Hepatocyte (in vitro differentiated cells): ENCODE data around the gene STAT1. TPM values are rescaled to one million over a fixed set of nuclear protein-coding genes. Genes with fewer than 3 reads are reported as not detected.

ENCODE experiments used
- DNase-seq: peaks from one replicate; pipeline ENCODE4 v3.0.0-alpha.2; 2016; ENCODE audit warnings: low spot score
- H2AFZ ChIP-seq: fragments of 200-600 bp; sonication (generic); 2 replicates; pipeline ENCODE4 v1.6.0; 2016; ENCODE audit warnings: antibody characterized with exemption, mild to moderate bottlenecking
- H3K27ac ChIP-seq: fragments of 200-600 bp; sonication (generic); 2 replicates; pipeline ENCODE4 v1.5.1; 2016; ENCODE audit warnings: mild to moderate bottlenecking
- H3K27me3 ChIP-seq: fragments of 200-600 bp; sonication (generic); 2 replicates; pipeline ENCODE4 v1.6.1; 2016
- H3K36me3 ChIP-seq: fragments of 200-600 bp; sonication (generic); replicated peaks from 2 replicates; pipeline ENCODE4 v1.5.1; 2016; ENCODE audit warnings: low read depth; ENCODE audit not compliant: insufficient read depth
- H3K4me1 ChIP-seq: fragments of 200-600 bp; sonication (generic); 2 replicates; pipeline ENCODE4 v1.5.1; 2016; ENCODE audit warnings: mild to moderate bottlenecking, moderate library complexity; ENCODE audit not compliant: insufficient read depth
- H3K4me2 ChIP-seq: fragments of 200-600 bp; sonication (generic); 2 replicates; pipeline ENCODE4 v1.6.0; 2016
- H3K4me3 ChIP-seq: fragments of 200-600 bp; sonication (generic); 2 replicates; pipeline ENCODE4 v1.5.1; 2016; ENCODE audit warnings: mild to moderate bottlenecking
- H3K79me2 ChIP-seq: fragments of 200-600 bp; sonication (generic); 2 replicates; pipeline ENCODE4 v1.6.0; 2017; ENCODE audit warnings: mild to moderate bottlenecking
- H3K9me2 ChIP-seq: fragments of 200-600 bp; sonication (generic); replicated peaks from 2 replicates; pipeline ENCODE4 v1.6.0; 2017; ENCODE audit warnings: mild to moderate bottlenecking; ENCODE audit not compliant: insufficient read depth
- H3K9me3 ChIP-seq: fragments of 200-600 bp; sonication (generic); 2 replicates; pipeline ENCODE4 v1.5.1; 2016; ENCODE audit warnings: low read depth, mild to moderate bottlenecking
- H4K20me1 ChIP-seq: fragments of 200-600 bp; sonication (generic); 2 replicates; pipeline ENCODE4 v1.6.0; 2016; ENCODE audit warnings: mild to moderate bottlenecking; ENCODE audit not compliant: insufficient read depth, poor library complexity, severe bottlenecking
- EZH2 ChIP-seq: fragments of 200-600 bp; sonication (generic); IDR thresholded peaks from 2 replicates; pipeline ENCODE4 v1.6.1; 2016; ENCODE audit warnings: antibody characterized with exemption, mild to moderate bottlenecking, borderline replicate concordance
- EZH2phosphoT487 ChIP-seq: fragments of 200-600 bp; sonication (generic); IDR thresholded peaks from one replicate; pipeline ENCODE4 v1.6.1; 2018; ENCODE audit warnings: antibody characterized with exemption, mild to moderate bottlenecking, low read depth, moderate library complexity; ENCODE audit not compliant: unreplicated experiment, severe bottlenecking
- WGBS: methylation state at CpG from one replicate; pipeline ENCODE4 v1.1.6; 2016; ENCODE audit warnings: low lambda C conversion rate; ENCODE audit errors: missing lambda C conversion rate; 5-methylcytosine and 5-hydroxymethylcytosine counted together
- polyA plus RNA-seq: library from polyadenylated mRNA; unstranded; fragments of >200 nt; fragmentation: Nextera tagmentation; extraction: Ambion mirVana; gene quantifications from 2 replicates; pipeline ENCODE4 v1.2.1, GENCODE V29; 2016
- total RNA-seq: library from RNA; depleted of rRNA; stranded (reverse); fragments of >200 nt; gene quantifications from 2 replicates; pipeline ENCODE4 v1.2.3, GENCODE V29; 2014
- TF ChIP-seq, protein P1 (sequence below): fragments of 200-600 bp; sonication (generic); IDR thresholded peaks from 2 replicates; pipeline ENCODE4 v1.5.1; 2016; ENCODE audit warnings: antibody characterized with exemption, mild to moderate bottlenecking; ENCODE audit not compliant: poor library complexity

The STAT1 gene
- total and polyA plus RNA-seq, 2 experiments from 2014 or later = 53.3 to 124 TPM

DNA sequence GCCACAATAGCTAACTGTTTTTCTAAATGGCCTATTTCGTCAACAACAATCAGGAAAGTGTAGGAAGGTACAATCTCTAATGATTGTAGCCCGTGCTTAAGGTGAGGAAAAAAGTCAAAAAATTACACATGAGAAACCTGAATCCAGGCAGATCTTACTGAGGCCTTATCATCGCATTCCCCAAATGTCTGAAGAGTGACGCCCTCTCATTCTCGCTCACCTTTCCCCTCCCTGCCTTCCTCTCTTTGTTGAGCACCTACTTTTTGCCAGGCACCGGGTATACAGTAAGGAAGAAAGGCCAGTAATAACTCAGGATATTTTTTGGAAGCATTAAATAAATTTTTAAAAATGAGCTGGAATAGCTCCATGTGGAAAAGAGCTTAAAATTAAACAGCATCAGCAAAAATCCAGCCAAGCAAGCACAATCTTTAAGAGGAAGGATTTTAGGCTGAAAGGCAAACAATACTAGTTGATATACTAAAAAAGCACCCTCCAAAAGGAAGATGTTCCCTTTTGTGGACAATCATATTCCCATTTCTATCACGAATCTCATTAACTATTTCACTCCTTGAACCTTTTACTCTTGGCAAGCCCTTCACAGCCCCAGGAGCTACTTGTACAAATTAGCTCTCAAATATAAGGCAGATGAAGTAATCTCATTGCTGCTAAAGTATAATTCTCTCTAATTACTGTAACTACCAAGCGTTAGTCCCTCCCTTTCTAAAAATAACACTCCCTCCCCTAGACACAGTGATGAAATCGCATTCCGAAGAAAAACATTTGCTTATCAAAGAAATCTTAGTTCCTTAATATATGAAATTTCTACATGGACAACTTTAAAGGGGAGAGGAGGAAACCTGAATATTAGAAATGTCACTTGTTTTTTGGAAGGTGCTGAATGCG, 40.0 kb downstream of the STAT1 start:
- no peak overlapping the region for H3K4me3 ChIP-seq
- H3K9me3 ChIP-seq = no peaks in the 10 kb centered on the region
- peaks cover 11% of the 10 kb centered on the region for H3K36me3 ChIP-seq
- H3K4me2 ChIP-seq = no peak overlapping the region
- no peaks in the 10 kb centered on the region for H3K9me2 ChIP-seq
- H3K79me2 ChIP-seq = no peaks in the 10 kb centered on the region
- H3K27me3 ChIP-seq = no peaks in the 10 kb centered on the region
- H4K20me1 ChIP-seq = no peaks in the 10 kb centered on the region
- H3K4me1 ChIP-seq = no peaks in the 10 kb centered on the region
- TF ChIP-seq, protein P1, sequence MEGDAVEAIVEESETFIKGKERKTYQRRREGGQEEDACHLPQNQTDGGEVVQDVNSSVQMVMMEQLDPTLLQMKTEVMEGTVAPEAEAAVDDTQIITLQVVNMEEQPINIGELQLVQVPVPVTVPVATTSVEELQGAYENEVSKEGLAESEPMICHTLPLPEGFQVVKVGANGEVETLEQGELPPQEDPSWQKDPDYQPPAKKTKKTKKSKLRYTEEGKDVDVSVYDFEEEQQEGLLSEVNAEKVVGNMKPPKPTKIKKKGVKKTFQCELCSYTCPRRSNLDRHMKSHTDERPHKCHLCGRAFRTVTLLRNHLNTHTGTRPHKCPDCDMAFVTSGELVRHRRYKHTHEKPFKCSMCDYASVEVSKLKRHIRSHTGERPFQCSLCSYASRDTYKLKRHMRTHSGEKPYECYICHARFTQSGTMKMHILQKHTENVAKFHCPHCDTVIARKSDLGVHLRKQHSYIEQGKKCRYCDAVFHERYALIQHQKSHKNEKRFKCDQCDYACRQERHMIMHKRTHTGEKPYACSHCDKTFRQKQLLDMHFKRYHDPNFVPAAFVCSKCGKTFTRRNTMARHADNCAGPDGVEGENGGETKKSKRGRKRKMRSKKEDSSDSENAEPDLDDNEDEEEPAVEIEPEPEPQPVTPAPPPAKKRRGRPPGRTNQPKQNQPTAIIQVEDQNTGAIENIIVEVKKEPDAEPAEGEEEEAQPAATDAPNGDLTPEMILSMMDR = no peak
- no peak for TF ChIP-seq EZH2phosphoT487
- no peak for TF ChIP-seq EZH2
- DNase-seq = no peak
- no peak overlapping the region for H2AFZ ChIP-seq
- H3K27ac ChIP-seq = no peak overlapping the region
- WGBS = 94% methylated on average over 11 of the region's 11 CpGs

DNA sequence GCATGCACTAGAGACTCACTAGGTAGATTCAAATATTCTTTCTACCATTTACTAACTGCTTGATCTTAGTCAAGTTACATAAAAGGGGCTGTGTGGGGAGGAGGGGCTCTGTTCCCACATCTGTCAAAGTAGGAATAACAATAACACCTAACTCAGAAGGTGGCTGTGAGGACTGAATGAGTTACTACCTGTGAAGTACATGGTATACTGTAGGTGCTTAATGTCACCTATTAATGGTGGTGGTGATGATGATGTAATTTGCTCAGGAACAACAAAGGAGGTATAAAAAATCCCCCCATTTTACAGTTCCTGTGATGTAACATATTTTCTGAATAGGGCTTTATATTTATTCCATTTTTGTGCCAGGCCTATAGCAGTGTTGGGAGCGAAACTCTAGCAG, 40.7 kb downstream of the STAT1 start:
- Histone ChIP-seq H3K4me2 (no peak overlapping the region), H3K36me3 (peaks cover 4% of the 10 kb centered on the region)
- 100% methylated on average over 1 of the region's 1 CpG for WGBS

DNA sequence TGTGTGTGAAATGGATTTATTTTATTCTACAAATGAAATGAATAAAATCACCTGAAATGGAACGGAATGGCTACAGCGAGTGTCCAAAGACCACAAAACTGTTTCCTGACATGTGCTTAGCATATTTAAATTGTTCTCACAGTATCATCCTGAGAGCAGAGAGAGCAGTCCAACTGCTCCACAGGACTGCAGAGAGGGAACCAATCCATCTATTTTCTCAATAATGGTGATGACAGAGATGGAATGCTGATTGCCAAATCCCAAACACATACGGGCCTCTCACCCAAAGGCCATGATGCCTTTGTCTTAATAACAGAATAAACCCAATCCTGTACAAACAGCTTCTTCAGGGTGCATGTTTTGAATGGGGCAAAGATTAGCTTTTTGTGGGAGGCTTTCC, 41.1 kb downstream of the STAT1 start:
- Histone ChIP-seq H3K9me2 (no peaks in the 10 kb centered on the region), H3K27ac (no peak overlapping the region), H4K20me1 (no peaks in the 10 kb centered on the region), H3K36me3 (peaks cover under 1% of the 10 kb centered on the region), H3K27me3 (no peaks in the 10 kb centered on the region), H3K9me3 (no peaks in the 10 kb centered on the region), H2AFZ (no peak overlapping the region), H3K79me2 (no peaks in the 10 kb centered on the region), H3K4me2 (no peak overlapping the region), H3K4me1 (no peaks in the 10 kb centered on the region), H3K4me3 (no peak overlapping the region)
- no peak for DNase-seq
- 92% methylated on average over 3 of the region's 3 CpGs for WGBS
- TF ChIP-seq EZH2 (no peak), EZH2phosphoT487 (no peak)
- TF ChIP-seq, protein P1 = no peak

More for the DNA sequence above, 40.7 kb downstream of the STAT1 start:
- no peaks in the 10 kb centered on the region for H3K9me3 ChIP-seq
- H3K4me1 ChIP-seq = no peaks in the 10 kb centered on the region
- no peaks in the 10 kb centered on the region for H3K79me2 ChIP-seq
- no peaks in the 10 kb centered on the region for H3K9me2 ChIP-seq
- no peak overlapping the region for H3K4me3 ChIP-seq
- TF ChIP-seq, protein P1 = no peak
- TF ChIP-seq EZH2 = no peak
- no peak for TF ChIP-seq EZH2phosphoT487
- H3K27me3 ChIP-seq = no peaks in the 10 kb centered on the region
- no peaks in the 10 kb centered on the region for H4K20me1 ChIP-seq
- DNase-seq = no peak
- no peak overlapping the region for H3K27ac ChIP-seq
- no peak overlapping the region for H2AFZ ChIP-seq
